HEK293T (cell line): ENCODE measurements around the gene CDK5RAP3.

Experiments
- CTCF ChIA-PET: fragments of 350-600 bp; formaldehyde crosslinking; extraction: SDS; loops from one replicate; lab custom pipeline; 2021; ENCODE audit warnings: antibody characterized with exemption, inconsistent platforms; lab: Yijun Ruan, JAX
- POLR2A ChIA-PET: fragments of 350-600 bp; formaldehyde crosslinking; extraction: SDS; loops from one replicate; lab custom pipeline; 2020; ENCODE audit warnings: antibody characterized with exemption, inconsistent platforms; lab: Yijun Ruan, JAX
- DNase-seq: peaks from one replicate; pipeline ENCODE4 v3.0.0; 2012; ENCODE audit warnings: mixed read lengths; ENCODE audit errors: extremely low spot score
- ARNT ChIP-seq: fragments of 450-650 bp; IDR thresholded peaks from 2 replicates; pipeline ENCODE4 v1.6.1; 2017; ENCODE audit warnings: mild to moderate bottlenecking
- BHLHE40 ChIP-seq: fragments of 450-650 bp; IDR thresholded peaks from 2 replicates; pipeline ENCODE4 v1.6.1; 2016; ENCODE audit warnings: mild to moderate bottlenecking, moderate library complexity, borderline replicate concordance
- CTBP1 ChIP-seq: fragments of 450-650 bp; IDR thresholded peaks from 2 replicates; pipeline ENCODE4 v1.6.1; 2016; ENCODE audit warnings: borderline replicate concordance
- ELF4 ChIP-seq: fragments of 450-650 bp; IDR thresholded peaks from 2 replicates; pipeline ENCODE4 v1.6.1; 2017; ENCODE audit warnings: antibody characterized with exemption
- FOXA1 ChIP-seq: fragments of 450-650 bp; IDR thresholded peaks from 2 replicates; pipeline ENCODE4 v1.6.1; 2016; ENCODE audit warnings: mild to moderate bottlenecking
- FOXK2 ChIP-seq: fragments of 450-650 bp; IDR thresholded peaks from 2 replicates; pipeline ENCODE4 v1.6.1; 2016; ENCODE audit warnings: mild to moderate bottlenecking
- FOXM1 ChIP-seq: fragments of 450-650 bp; IDR thresholded peaks from 2 replicates; pipeline ENCODE4 v1.6.1; 2017; ENCODE audit warnings: mild to moderate bottlenecking, borderline replicate concordance
- HDGF ChIP-seq: fragments of 450-650 bp; IDR thresholded peaks from 2 replicates; pipeline ENCODE4 v1.6.1; 2017; ENCODE audit warnings: antibody characterized with exemption, borderline replicate concordance
- L3MBTL2 ChIP-seq: fragments of 450-650 bp; conservative IDR thresholded peaks from 2 replicates; pipeline ENCODE4 v1.6.1; 2016; ENCODE audit warnings: mild to moderate bottlenecking
- LEF1 ChIP-seq: fragments of 450-650 bp; IDR thresholded peaks from 2 replicates; pipeline ENCODE4 v1.6.1; 2017; ENCODE audit warnings: mild to moderate bottlenecking, borderline replicate concordance
- NFRKB ChIP-seq: fragments of 450-650 bp; IDR thresholded peaks from 2 replicates; pipeline ENCODE4 v1.6.1; 2016; ENCODE audit warnings: mild to moderate bottlenecking, moderate library complexity
- SP1 ChIP-seq: fragments of 450-650 bp; IDR thresholded peaks from 2 replicates; pipeline ENCODE4 v1.6.1; 2017
- SUZ12 ChIP-seq: fragments of 450-650 bp; IDR thresholded peaks from 2 replicates; pipeline ENCODE4 v1.6.1; 2016; ENCODE audit warnings: mild to moderate bottlenecking
- TARDBP ChIP-seq: fragments of 450-650 bp; IDR thresholded peaks from 2 replicates; pipeline ENCODE4 v1.6.1; 2016
- ZNF384 ChIP-seq: fragments of 450-650 bp; IDR thresholded peaks from 2 replicates; pipeline ENCODE4 v1.6.1; 2016
- TF ChIP-seq, protein P1 (sequence below): fragments of 450-650 bp; IDR thresholded peaks from 2 replicates; pipeline ENCODE4 v1.6.1; 2016

The CDK5RAP3 gene

DNA sequence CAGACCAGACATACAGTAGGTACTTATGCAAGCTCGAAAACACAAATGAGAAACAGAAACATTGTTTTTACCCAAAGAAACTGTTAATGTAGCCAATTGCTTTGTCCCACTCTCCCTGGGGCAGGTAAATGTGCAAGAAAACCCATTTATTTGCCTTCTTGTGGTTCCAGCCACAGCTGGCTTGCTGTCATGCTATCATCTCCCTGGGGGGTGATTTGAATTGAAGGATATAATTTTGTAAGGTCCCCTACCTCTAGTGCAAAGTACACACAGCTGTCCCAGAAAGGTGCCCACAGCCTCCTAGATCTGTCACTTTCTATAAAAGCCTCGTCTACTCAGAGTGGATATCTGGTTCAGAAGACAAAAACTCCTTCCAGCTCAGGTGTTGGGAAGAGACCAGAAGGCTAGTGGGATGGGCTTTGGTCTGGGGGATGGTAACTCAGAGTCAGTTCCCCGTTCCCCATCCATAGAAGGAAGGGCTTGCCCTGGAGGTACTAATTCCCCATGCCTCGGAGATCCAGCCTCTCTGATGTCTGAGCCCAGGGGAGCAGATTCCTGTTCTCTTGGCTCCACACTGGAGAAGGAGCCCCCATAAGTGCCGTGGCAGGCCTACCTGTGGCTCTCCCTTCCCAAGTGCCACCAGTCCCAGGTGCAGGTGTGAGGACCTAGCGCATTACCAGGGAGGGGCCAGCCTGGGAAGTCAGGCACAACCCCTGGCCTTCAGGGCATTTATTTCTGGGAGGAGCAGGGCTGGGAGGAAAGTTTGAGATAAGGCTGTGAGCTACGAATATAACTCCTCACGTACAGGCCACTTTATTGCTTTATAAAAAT lies 10.9 kb upstream of the CDK5RAP3 start:
- TF ChIP-seq SUZ12 (no peak), ZNF384 (no peak), ELF4 (no peak), BHLHE40 (no peak), ARNT (no peak), HDGF (no peak), FOXA1 (no peak), SP1 (no peak), LEF1 (no peak), FOXM1 (no peak)
- no peak for DNase-seq
- ChIA-PET POLR2A (interaction anchor here (1.3 to 1.9 kb wide), 3 partner anchors 10 to 64 kb away, joined by 4 to 9 read pairs (median 5); partner anchors contain the start of genes CDK5RAP3, PNPO and SP2), CTCF (interaction anchor here (1.0 to 2.3 kb wide), 3 partner anchors 10 to 13 kb away, joined by 5 to 9 read pairs (median 8); partner anchors contain the start of gene CDK5RAP3)

DNA sequence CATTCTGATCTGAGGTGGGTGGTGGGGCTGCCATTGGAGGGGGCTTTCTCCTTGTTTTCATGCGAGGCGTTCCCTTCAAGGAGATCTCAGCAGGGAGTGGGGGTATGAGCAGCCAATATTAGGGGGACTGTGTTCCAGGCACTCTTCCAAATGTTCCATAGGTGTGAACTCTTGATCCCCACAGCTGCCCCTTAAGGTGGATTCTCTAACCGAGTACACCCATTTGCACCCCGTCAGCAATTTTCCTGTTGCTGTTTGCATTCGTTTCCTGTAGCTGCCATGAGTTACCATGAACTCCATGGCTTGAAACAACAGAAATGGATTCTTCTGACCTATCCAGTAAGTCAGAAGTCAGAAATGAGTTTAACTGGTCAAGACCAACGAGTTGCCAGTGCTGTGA lies 9.5 kb upstream of the CDK5RAP3 start:
- DNase-seq: no peak
- ChIA-PET CTCF (interaction anchor here (1.4 to 2.3 kb wide), 2 partner anchors 10 to 11 kb away, joined by 3 to 9 read pairs; partner anchors contain the start of gene CDK5RAP3), POLR2A (interaction anchor here (1.1 to 2.1 kb wide), 2 partner anchors 9 to 20 kb away, joined by 3 to 9 read pairs; partner anchors contain the start of genes CDK5RAP3 and PNPO)
- TF ChIP-seq FOXM1: no peak
- no peak for TF ChIP-seq ELF4
- no peak for TF ChIP-seq CTBP1
- TF ChIP-seq, protein P1, sequence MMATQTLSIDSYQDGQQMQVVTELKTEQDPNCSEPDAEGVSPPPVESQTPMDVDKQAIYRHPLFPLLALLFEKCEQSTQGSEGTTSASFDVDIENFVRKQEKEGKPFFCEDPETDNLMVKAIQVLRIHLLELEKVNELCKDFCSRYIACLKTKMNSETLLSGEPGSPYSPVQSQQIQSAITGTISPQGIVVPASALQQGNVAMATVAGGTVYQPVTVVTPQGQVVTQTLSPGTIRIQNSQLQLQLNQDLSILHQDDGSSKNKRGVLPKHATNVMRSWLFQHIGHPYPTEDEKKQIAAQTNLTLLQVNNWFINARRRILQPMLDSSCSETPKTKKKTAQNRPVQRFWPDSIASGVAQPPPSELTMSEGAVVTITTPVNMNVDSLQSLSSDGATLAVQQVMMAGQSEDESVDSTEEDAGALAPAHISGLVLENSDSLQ: no peak
- TF ChIP-seq TARDBP: no peak

DNA sequence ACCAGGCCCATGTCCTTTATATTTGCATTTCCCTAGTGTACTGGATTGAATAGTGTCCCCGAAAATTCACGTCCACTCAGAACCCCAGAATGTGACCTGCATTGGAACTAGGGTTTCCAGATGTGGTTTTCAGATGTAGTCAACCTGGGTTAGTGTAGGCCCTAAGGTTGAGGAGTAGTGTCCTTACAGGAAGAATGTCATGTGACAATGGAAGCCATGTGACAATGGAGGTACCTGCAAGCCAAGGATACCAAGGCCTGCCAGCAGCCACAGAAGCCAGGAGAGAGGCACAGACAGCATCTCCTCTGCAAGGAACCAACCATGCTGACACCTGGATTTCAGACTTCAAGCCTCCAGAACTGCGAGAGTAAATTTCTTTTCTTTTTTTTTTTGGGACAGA lies 8.0 kb upstream of the CDK5RAP3 start:
- ChIA-PET POLR2A (interaction anchor here (1.1 to 2.1 kb wide), 3 partner anchors 8 to 22 kb away, joined by 3 to 9 read pairs (median 3); partner anchors contain the start of genes CDK5RAP3 and PNPO), CTCF (no interaction called here)
- DNase-seq: no peak
- TF ChIP-seq SP1 (no peak), FOXM1 (no peak), ZNF384 (no peak), BHLHE40 (no peak)

DNA sequence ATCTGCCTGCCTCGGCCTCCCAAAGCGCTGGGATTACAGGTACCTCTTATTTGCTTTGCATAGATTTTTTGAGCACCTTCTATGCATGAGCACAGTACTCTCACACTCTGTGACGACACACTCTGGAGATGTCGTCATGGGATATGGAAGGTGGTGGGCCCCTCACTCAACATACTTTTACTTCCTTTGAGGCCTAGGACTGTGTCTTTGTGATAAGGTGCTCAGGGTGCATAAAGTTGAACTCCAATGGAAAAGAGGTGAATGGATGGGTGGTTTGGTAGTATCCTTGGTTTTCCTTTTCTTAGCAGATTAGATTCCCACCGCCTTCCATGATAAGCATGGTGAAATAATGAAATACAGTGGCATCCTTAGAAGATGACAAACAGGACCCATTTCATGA lies 6.1 kb upstream of the CDK5RAP3 start:
- ChIA-PET POLR2A (no interaction called here), CTCF (no interaction called here)
- TF ChIP-seq BHLHE40 (no peak), FOXK2 (no peak), FOXA1 (no peak), ZNF384 (no peak), NFRKB (no peak), HDGF (no peak), SP1 (no peak), TARDBP (no peak), ARNT (no peak), SUZ12 (no peak), ELF4 (no peak)
- TF ChIP-seq, protein P1: no peak
- no peak for DNase-seq

DNA sequence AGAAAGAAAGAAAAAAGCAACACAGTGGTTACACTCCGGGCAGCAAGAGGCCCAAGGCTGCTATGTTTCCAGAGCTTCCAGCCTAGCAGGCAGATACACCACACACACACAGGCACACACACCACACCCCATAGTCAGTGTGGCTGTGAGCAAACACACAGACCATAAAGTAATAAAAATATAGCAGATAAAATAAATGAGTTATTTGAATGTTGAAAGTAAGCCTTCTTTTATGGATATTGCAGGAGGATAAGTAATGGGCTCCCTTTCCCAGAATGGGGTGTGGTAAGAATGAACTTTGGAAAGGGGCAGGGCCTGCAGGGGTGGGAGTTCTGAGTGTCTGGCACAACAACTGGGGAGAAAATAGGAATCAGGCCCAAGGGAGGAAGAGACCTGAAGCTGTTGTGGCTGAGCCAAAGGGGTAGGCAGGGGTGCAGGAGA lies 4.8 kb upstream of the CDK5RAP3 start:
- ChIA-PET POLR2A (interaction anchor here (0.8 kb wide), 1 partner anchor 24 kb away, joined by 4 read pairs; no protein-coding TSS in a partner anchor), CTCF (interaction anchor here (0.6 to 1.0 kb wide), 2 partner anchors 19 to 52 kb away, joined by 3 read pairs; no protein-coding TSS in a partner anchor)
- no peak for DNase-seq
- TF ChIP-seq ARNT: no peak
- TF ChIP-seq L3MBTL2: no peak
- no peak for TF ChIP-seq HDGF

DNA sequence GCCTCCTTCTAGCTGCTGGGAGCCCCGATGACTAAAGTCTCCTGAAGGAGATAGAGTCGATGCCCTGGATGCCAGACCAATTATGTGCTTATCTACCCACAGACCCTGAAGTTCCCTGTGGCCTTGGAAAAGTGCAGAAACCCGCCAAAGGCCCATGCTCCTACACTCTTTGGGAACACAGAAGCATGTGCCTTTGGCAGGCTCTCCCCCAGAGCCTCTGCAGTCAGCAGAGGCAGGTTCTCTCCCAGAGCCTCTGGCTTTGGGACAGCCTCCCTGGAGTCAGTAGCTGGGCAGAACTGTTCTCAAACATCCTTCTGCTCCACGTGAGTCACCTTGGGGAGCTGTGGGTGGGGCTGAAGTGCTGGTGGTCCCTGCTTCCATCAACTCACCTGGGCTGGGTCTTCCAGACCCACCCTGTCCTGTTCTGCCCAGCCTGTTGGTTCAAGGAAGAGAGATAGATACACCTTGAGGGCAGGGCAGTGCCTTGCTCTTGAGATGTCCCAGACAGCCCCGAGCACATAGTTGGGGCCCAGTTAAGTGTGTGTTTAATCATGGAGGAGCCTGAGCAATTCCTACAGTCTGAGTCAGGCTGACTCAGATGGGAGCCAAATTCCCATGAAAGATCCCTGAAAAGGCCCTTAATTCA lies 3.2 kb upstream of the CDK5RAP3 start:
- CTCF ChIA-PET: interaction anchor here (0.8 to 1.5 kb wide), 2 partner anchors 18 to 43 kb away, joined by 3 to 5 read pairs; no protein-coding TSS in a partner anchor
- TF ChIP-seq NFRKB (no peak), ARNT (no peak), FOXM1 (no peak), TARDBP (no peak), SUZ12 (no peak), BHLHE40 (no peak), L3MBTL2 (no peak), ZNF384 (no peak), LEF1 (no peak), HDGF (no peak), CTBP1 (no peak)
- TF ChIP-seq, protein P1: no peak
- POLR2A ChIA-PET: interaction anchor here (1.0 to 2.0 kb wide), 3 partner anchors 18 to 72 kb away, joined by 3 to 7 read pairs (median 4); partner anchors contain the start of genes PNPO and SP2
- no peak for DNase-seq
